H9 (cell line): ENCODE results near the gene GLOD4. TPM values are rescaled to one million over a fixed set of nuclear protein-coding genes. Genes with fewer than 3 reads are reported as not detected.

ENCODE experiments used
- DNase-seq: peaks from one replicate; pipeline ENCODE4 v3.0.0-alpha.2; 2017
- H2AFZ ChIP-seq: one replicate; pipeline ENCODE4 v1.6.1; 2013; ENCODE audit warnings: mild to moderate bottlenecking, low read length, control low read depth, moderate library complexity
- H2AK5ac ChIP-seq: 2 replicates; pipeline ENCODE4 v1.6.1; 2013; ENCODE audit warnings: low read length, control low read depth, mixed read lengths; ENCODE audit not compliant: insufficient read length
- H2BK120ac ChIP-seq: one replicate; pipeline ENCODE4 v1.6.1; 2013; ENCODE audit warnings: low read depth, mild to moderate bottlenecking, low read length, control low read depth, inconsistent platforms; ENCODE audit not compliant: poor library complexity, severe bottlenecking
- H2BK12ac ChIP-seq: 2 replicates; pipeline ENCODE4 v1.6.1; 2013; ENCODE audit warnings: low read length, control low read depth, mixed read lengths, low read depth; ENCODE audit not compliant: insufficient read length
- H2BK15ac ChIP-seq: 2 replicates; pipeline ENCODE4 v1.6.1; 2013; ENCODE audit warnings: low read depth, low read length, control low read depth
- H2BK20ac ChIP-seq: one replicate; pipeline ENCODE4 v1.6.1; 2013; ENCODE audit warnings: low read depth, mild to moderate bottlenecking, low read length, control low read depth, inconsistent platforms; ENCODE audit not compliant: poor library complexity, severe bottlenecking
- H2BK5ac ChIP-seq: 2 replicates; pipeline ENCODE4 v1.6.1; 2013; ENCODE audit warnings: low read length, control low read depth, mixed read lengths; ENCODE audit not compliant: insufficient read length
- H3K14ac ChIP-seq: 2 replicates; pipeline ENCODE4 v1.6.1; 2013; ENCODE audit warnings: low read length, control low read depth; ENCODE audit not compliant: insufficient read depth
- H3K18ac ChIP-seq: 2 replicates; pipeline ENCODE4 v1.6.1; 2013; ENCODE audit warnings: low read depth, mild to moderate bottlenecking, mixed read lengths, low read length, control low read depth; ENCODE audit not compliant: insufficient read length
- H3K23ac ChIP-seq: 2 replicates; pipeline ENCODE4 v1.6.1; 2013; ENCODE audit warnings: low read length, control low read depth, mixed read lengths, low read depth; ENCODE audit not compliant: insufficient read length
- H3K23me2 ChIP-seq: 2 replicates; pipeline ENCODE4 v1.6.1; 2013; ENCODE audit warnings: low read depth, mild to moderate bottlenecking, mixed read lengths, low read length, control low read depth; ENCODE audit not compliant: insufficient read length, poor library complexity, severe bottlenecking
- H3K27ac ChIP-seq: 2 replicates; pipeline ENCODE4 v1.5.1; 2013; ENCODE audit warnings: low read length, control low read depth, mixed read lengths, low read depth; ENCODE audit not compliant: insufficient read length
- H3K27me3 ChIP-seq: 2 replicates; pipeline ENCODE4 v1.6.1; 2013; ENCODE audit warnings: low read length, control low read depth, inconsistent platforms; ENCODE audit not compliant: insufficient read depth
- H3K4ac ChIP-seq: 2 replicates; pipeline ENCODE4 v1.6.1; 2013; ENCODE audit warnings: low read depth, mild to moderate bottlenecking, control low read depth, inconsistent platforms, low read length, moderate library complexity
- H3K4me1 ChIP-seq: 2 replicates; pipeline ENCODE4 v1.6.1; 2013; ENCODE audit warnings: low read length, control low read depth, inconsistent platforms; ENCODE audit not compliant: insufficient read depth
- H3K4me2 ChIP-seq: 2 replicates; pipeline ENCODE4 v1.6.1; 2013; ENCODE audit warnings: low read length, control low read depth, mixed read lengths; ENCODE audit not compliant: insufficient read length, insufficient read depth
- H3K56ac ChIP-seq: 2 replicates; pipeline ENCODE4 v1.6.1; 2013; ENCODE audit warnings: low read depth, mild to moderate bottlenecking, mixed read lengths, low read length, control low read depth; ENCODE audit not compliant: insufficient read length
- H3K79me1 ChIP-seq: 2 replicates; pipeline ENCODE4 v1.6.1; 2013; ENCODE audit warnings: low read depth, mild to moderate bottlenecking, moderate library complexity, low read length, control low read depth, inconsistent platforms; ENCODE audit not compliant: insufficient read depth, poor library complexity, severe bottlenecking
- H3K79me2 ChIP-seq: 2 replicates; pipeline ENCODE4 v1.6.1; 2013; ENCODE audit warnings: low read length, control low read depth, inconsistent platforms; ENCODE audit not compliant: insufficient read depth
- H3K9ac ChIP-seq: 2 replicates; pipeline ENCODE4 v1.6.1; 2013; ENCODE audit warnings: low read length, control low read depth, mixed read lengths; ENCODE audit not compliant: insufficient read length; ENCODE audit errors: extremely low read depth
- H3K9me3 ChIP-seq: one replicate; pipeline ENCODE4 v1.6.1; 2013; ENCODE audit warnings: low read depth, low read length, inconsistent platforms; ENCODE audit not compliant: control insufficient read depth
- H3T11ph ChIP-seq: one replicate; pipeline ENCODE4 v1.6.1; 2013; ENCODE audit warnings: mild to moderate bottlenecking, low read length, control low read depth, inconsistent platforms
- H4K20me1 ChIP-seq: one replicate; pipeline ENCODE4 v1.6.1; 2013; ENCODE audit not compliant: control insufficient read depth, insufficient read length, insufficient read depth
- H4K5ac ChIP-seq: 2 replicates; pipeline ENCODE4 v1.6.1; 2013; ENCODE audit warnings: low read depth, mild to moderate bottlenecking, mixed read lengths, low read length, control low read depth; ENCODE audit not compliant: insufficient read length
- H4K8ac ChIP-seq: replicated peaks from 2 replicates; pipeline ENCODE4 v1.6.1; 2013; ENCODE audit warnings: low read length, control low read depth, mixed read lengths, low read depth; ENCODE audit not compliant: insufficient read length
- H4K91ac ChIP-seq: 2 replicates; pipeline ENCODE4 v1.6.1; 2013; ENCODE audit warnings: low read depth, mild to moderate bottlenecking, moderate library complexity, mixed read lengths, low read length, control low read depth; ENCODE audit not compliant: insufficient read length
- H3K27ac Mint-ChIP-seq, 3 experiments: 2 replicates in 2 of 3; 3 replicates in 1 of 3; pipeline ENCODE4 v1.8.0; 2020 to 2021; ENCODE audit warnings: mixed read lengths in 3 of 3, mild to moderate bottlenecking in 1 of 3, moderate library complexity in 1 of 3
- H3K27me3 Mint-ChIP-seq: 2 replicates; pipeline ENCODE4 v1.8.0; 2021; ENCODE audit warnings: low read depth, mild to moderate bottlenecking, moderate library complexity, mixed read lengths
- H3K36me3 Mint-ChIP-seq, 3 experiments: 2 replicates in 2 of 3; 3 replicates in 1 of 3; pipeline ENCODE4 v1.8.0; 2020 to 2021; ENCODE audit warnings: low read depth in 3 of 3, mixed read lengths in 3 of 3; ENCODE audit not compliant: insufficient read depth in 1 of 3
- H3K4me1 Mint-ChIP-seq, 2 experiments: 2 replicates each; pipeline ENCODE4 v1.8.0; 2020; ENCODE audit warnings: mixed read lengths in 2 of 2
- H3K4me3 Mint-ChIP-seq, 2 experiments: 2 replicates in 1 of 2; 3 replicates in 1 of 2; pipeline ENCODE4 v1.8.0; 2020 to 2021; ENCODE audit warnings: mild to moderate bottlenecking in 2 of 2, mixed read lengths in 2 of 2, moderate library complexity in 1 of 2
- H3K9me3 Mint-ChIP-seq, 2 experiments: 2 replicates in 1 of 2; 3 replicates in 1 of 2; pipeline ENCODE4 v1.8.0; 2020; ENCODE audit warnings: mild to moderate bottlenecking in 2 of 2, mixed read lengths in 2 of 2, moderate library complexity in 1 of 2
- CTCF ChIP-seq: fragments of 200-600 bp; sonication (generic); conservative IDR thresholded peaks from 3 replicates; pipeline ENCODE4 v1.8.0; 2021; ENCODE audit warnings: antibody characterized with exemption, mild to moderate bottlenecking
- WGBS: extraction: QIAGEN DNeasy Blood & Tissue Kit; methylation state at CpG from one replicate; pipeline ENCODE4 v1.1.7; 2013; ENCODE audit warnings: missing lambda C conversion rate, low lambda C conversion rate, mixed read lengths; ENCODE audit not compliant: insufficient read length; ENCODE audit errors: extremely low coverage; 5-methylcytosine and 5-hydroxymethylcytosine counted together
- total RNA-seq: library from RNA; stranded (reverse); gene quantifications from 2 replicates; pipeline ENCODE4 v1.2.1, GENCODE V29; 2021

Gene GLOD4
- total RNA-seq, 1 experiment from 2014 or later: 106 TPM

DNA sequence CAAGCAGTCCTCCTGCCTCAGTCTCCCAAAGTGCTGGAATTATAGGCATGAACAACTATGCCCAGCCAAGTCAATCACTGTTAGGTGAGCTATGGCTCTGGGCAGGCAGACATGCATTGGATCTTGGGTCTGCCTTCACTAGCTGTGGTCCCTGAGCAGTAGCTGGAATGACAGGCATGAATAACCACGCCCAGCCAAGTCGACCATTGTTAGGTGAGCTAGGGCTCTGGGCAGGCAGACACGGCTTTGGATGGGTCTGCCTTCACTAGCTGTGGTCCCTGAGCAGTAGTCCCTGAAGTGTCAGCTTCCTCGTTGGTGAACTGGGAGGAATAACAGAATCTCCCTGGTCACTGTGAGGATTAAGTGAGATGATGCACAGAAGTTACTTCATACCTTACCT is 6.5 kb upstream of the GLOD4 start:
- H3K27ac Mint-ChIP-seq: no peak overlapping the region

More for the DNA sequence above, 6.5 kb upstream of the GLOD4 start:
- no CpG with 5 or more reads among the region's 4 CpGs for WGBS
- Histone ChIP-seq H4K91ac (no peak overlapping the region), H3K4ac (no peak overlapping the region), H3K23me2 (no peaks in the 10 kb centered on the region), H2BK20ac (no peak overlapping the region), H3K4me1 (no peaks in the 10 kb centered on the region), H2BK120ac (no peak overlapping the region), H2BK5ac (no peak overlapping the region), H3K79me1 (peaks cover 4% of the 10 kb centered on the region), H3T11ph (no peak overlapping the region), H4K20me1 (no peaks in the 10 kb centered on the region), H3K14ac (no peak overlapping the region), H3K18ac (no peak overlapping the region), H3K79me2 (peaks cover 3% of the 10 kb centered on the region; the same call in 1 of the 2 replicates), H4K8ac (no peak overlapping the region), H3K9ac (no peak overlapping the region), H3K23ac (no peak overlapping the region), H3K56ac (no peak overlapping the region), H3K9me3 (no peaks in the 10 kb centered on the region), H2AFZ (no peak overlapping the region), H3K27me3 (no peaks in the 10 kb centered on the region), H2AK5ac (no peak overlapping the region), H2BK12ac (no peak overlapping the region), H3K4me2 (no peak overlapping the region), H4K5ac (no peak overlapping the region), H2BK15ac (no peak overlapping the region), H3K27ac (no peak overlapping the region)
- peaks cover 3 to 15% of the 10 kb centered on the region in 2 experiments; a peak in 3 of 4 replicates for H3K4me1 Mint-ChIP-seq
- H3K4me3 Mint-ChIP-seq: no peak overlapping the region
- DNase-seq: no peak
- no peak for TF ChIP-seq CTCF
- H3K27me3 Mint-ChIP-seq: no peaks in the 10 kb centered on the region; the same call in 1 of the 2 replicates
- no peaks in the 10 kb centered on the region for H3K9me3 Mint-ChIP-seq
- H3K36me3 Mint-ChIP-seq: peaks cover 22 to 64% (median 61%) of the 10 kb centered on the region in 3 experiments; a peak in 6 of 7 replicates
